Stromal cell of bone marrow (primary cell): ENCODE results near the gene TOM1.

Experiments
- DNase-seq: peaks from one replicate; pipeline ENCODE4 v3.0.0-alpha.2; 2012; ENCODE audit warnings: low read depth

Gene TOM1

GRCh38 chr22:35307372-35307771, 7.7 kb downstream of the TOM1 start:
- DNase-seq, result no peak

GRCh38 chr22:35307892-35308291, 8.2 kb downstream of the TOM1 start:
- DNase-seq, result no peak

- DNase-seq, result no peak
Observed at GRCh38 chr22:35308480-35309021, 8.9 kb downstream of the TOM1 start.

GRCh38 chr22:35310556-35311550, 11.2 kb downstream of the TOM1 start:
- no peak for DNase-seq

- DNase-seq, result no peak
Observed at GRCh38 chr22:35311551-35311999, 11.9 kb downstream of the TOM1 start.

- DNase-seq, result no peak
Observed at GRCh38 chr22:35312198-35313059, 12.7 kb downstream of the TOM1 start.

- peak; percentile 85 for DNase-seq
Observed at GRCh38 chr22:35313311-35314121, 13.8 kb downstream of the TOM1 start.

GRCh38 chr22:35314161-35314942, 14.7 kb downstream of the TOM1 start:
- no peak for DNase-seq

- no peak for DNase-seq
Observed at GRCh38 chr22:35315141-35315854, 15.6 kb downstream of the TOM1 start.

GRCh38 chr22:35315855-35316745, 16.4 kb downstream of the TOM1 start:
- DNase-seq, result no peak

GRCh38 chr22:35316751-35317150, 17.1 kb downstream of the TOM1 start:
- no peak for DNase-seq

- DNase-seq, result no peak
Observed at GRCh38 chr22:35317680-35318290, 18.1 kb downstream of the TOM1 start.

- no peak for DNase-seq
Observed at GRCh38 chr22:35318346-35319215, 18.9 kb downstream of the TOM1 start.

- DNase-seq, result no peak
Observed at GRCh38 chr22:35319244-35319985, 19.7 kb downstream of the TOM1 start.

GRCh38 chr22:35322126-35322525, 22.4 kb downstream of the TOM1 start:
- DNase-seq, result no peak

GRCh38 chr22:35322893-35323292, 23.2 kb downstream of the TOM1 start:
- no peak for DNase-seq

GRCh38 chr22:35323305-35323704, 23.6 kb downstream of the TOM1 start:
- no peak for DNase-seq
